ENCODE measurements around the gene ACVRL1. TPM values are rescaled to one million over a fixed set of nuclear protein-coding genes. Genes with fewer than 3 reads are reported as not detected.

Gene ACVRL1
- total RNA-seq = 58.4 and 61.3 TPM in 2 replicates

GRCh38 chr12:51907083-51907855 is at the start of gene ACVRL1:
TSS of gene ACVRL1 (plus strand) at chr12:51907504. CDS start at chr12:51912475, 4,971 bp downstream.

GRCh38 chr12:51887476-51888315 is 19.6 kb upstream of the ACVRL1 start, which contains the start of gene ANKRD33:
TSS of gene ANKRD33 (plus strand) at chr12:51888103. CDS start at chr12:51888187, 84 bp downstream.

GRCh38 chr12:51951199-51951842 is 44.0 kb downstream of the ACVRL1 start, which contains the start of gene ACVR1B:
TSS of gene ACVR1B (plus strand) at chr12:51951699. CDS start at chr12:51951744, 45 bp downstream.

Other genes starting within 250 kb of the ACVRL1 start
- under 0.01 TPM in 2 replicates for gene FIGNL2, start 58.8 kb upstream of the ACVRL1 start, total RNA-seq
- 0.06 TPM in 1 of 2 replicates, not detected in the other for gene ANKRD33, start 19.4 kb upstream of the ACVRL1 start, total RNA-seq
- gene ACVR1B, start 44.2 kb downstream of the ACVRL1 start, total RNA-seq = 9.6 and 10.8 TPM in 2 replicates
- gene TAMALIN, start 99.4 kb downstream of the ACVRL1 start, total RNA-seq = 4.6 and 6.2 TPM in 2 replicates
- gene NR4A1, start 143.9 kb downstream of the ACVRL1 start, total RNA-seq = 12.9 and 17.7 TPM in 2 replicates
- 81.6 and 124 TPM in 2 replicates for gene ATG101, start 162.5 kb downstream of the ACVRL1 start, total RNA-seq
- 0.06 and 0.13 TPM in 2 replicates for gene SMIM41, start 172.2 kb downstream of the ACVRL1 start, total RNA-seq